Fibroblast of lung (primary cell): ENCODE measurements around the gene CDNF. TPM values are rescaled to one million over a fixed set of nuclear protein-coding genes. Genes with fewer than 3 reads are reported as not detected.
A peak's percentile ranks its signal among the peaks of the same experiment; 100 is the strongest.

ENCODE experiments used
- DNase-seq, 2 donors: peaks; one replicate each; pipeline versions ENCODE4 v3.0.0 to v3.0.0-alpha.2; 2010; ENCODE audit warnings: low read depth in 2 of 2
- H2AFZ ChIP-seq: 2 replicates; pipeline ENCODE4 v1.5.1; 2012; ENCODE audit warnings: low read length, control low read depth, inconsistent platforms
- H3K27ac ChIP-seq: 2 replicates; pipeline ENCODE4 v1.5.1; 2011; ENCODE audit warnings: low read length, control low read depth; ENCODE audit not compliant: insufficient read depth
- H3K27me3 ChIP-seq: 2 replicates; pipeline ENCODE4 v1.5.1; 2011; ENCODE audit warnings: mild to moderate bottlenecking, low read length; ENCODE audit not compliant: control insufficient read depth, insufficient read depth
- H3K36me3 ChIP-seq: 2 replicates; pipeline ENCODE4 v1.5.1; 2011; ENCODE audit warnings: low read length; ENCODE audit not compliant: control insufficient read depth, insufficient read depth
- H3K4me1 ChIP-seq: 2 replicates; pipeline ENCODE4 v1.5.1; 2011; ENCODE audit warnings: low read length; ENCODE audit not compliant: control insufficient read depth, insufficient read depth; ENCODE audit errors: extremely low read depth
- H3K4me2 ChIP-seq: 2 replicates; pipeline ENCODE4 v1.5.1; 2011; ENCODE audit warnings: low read length, control low read depth; ENCODE audit not compliant: insufficient read depth; ENCODE audit errors: extremely low read depth
- H3K4me3 ChIP-seq, 4 experiments: fragments of 200-600 bp in 1 of 4; sonication (generic) in 1 of 4; replicated peaks in 1 of 4; 2 replicates each; pipeline ENCODE4 v1.5.1; 2011 to 2016; ENCODE audit warnings: low read length in 4 of 4, low read depth in 3 of 4, mild to moderate bottlenecking in 3 of 4, control low read depth in 2 of 4, inconsistent platforms in 1 of 4, mixed read lengths in 1 of 4; ENCODE audit not compliant: insufficient read depth in 1 of 4; ENCODE audit errors: control extremely low read depth in 1 of 4
- H3K79me2 ChIP-seq: 2 replicates; pipeline ENCODE4 v1.5.1; 2012; ENCODE audit warnings: mild to moderate bottlenecking, low read length, inconsistent platforms; ENCODE audit not compliant: control insufficient read depth, insufficient read depth
- H3K9ac ChIP-seq: 2 replicates; pipeline ENCODE4 v1.5.1; 2011; ENCODE audit warnings: mild to moderate bottlenecking, low read length, control low read depth; ENCODE audit not compliant: insufficient read depth
- H3K9me3 ChIP-seq: 2 replicates; pipeline ENCODE4 v1.5.1; 2012; ENCODE audit warnings: low read depth, low read length; ENCODE audit not compliant: control insufficient read depth, insufficient read depth
- H4K20me1 ChIP-seq: 2 replicates; pipeline ENCODE4 v1.5.1; 2011; ENCODE audit warnings: low read length; ENCODE audit not compliant: control insufficient read depth, insufficient read depth; ENCODE audit errors: extremely low read depth
- EZH2 ChIP-seq: IDR thresholded peaks from 2 replicates; pipeline ENCODE4 v1.5.1; 2012; ENCODE audit warnings: low read length, control low read depth, mild to moderate bottlenecking; ENCODE audit errors: missing control alignments
- polyA plus RNA-seq, 2 donors: library from polyadenylated mRNA; depleted of rRNA in 1 of 2; stranded (reverse) in 1 of 2; unstranded in 1 of 2; fragments of >200 nt; gene quantifications; 2 replicates each; pipeline ENCODE4 v1.2.1, GENCODE V29; 2011 to 2012; ENCODE audit warnings: missing spikeins in 1 of 2
- total RNA-seq: library from RNA; depleted of rRNA; stranded (reverse); fragments of >200 nt; gene quantifications from 2 replicates; pipeline ENCODE4 v1.2.1, GENCODE V29; 2014
- TF ChIP-seq, protein P1 (sequence below), 2 donors: IDR thresholded peaks in 1 of 2; conservative IDR thresholded peaks in 1 of 2; 1 replicate in 1 of 2; 2 replicates in 1 of 2; pipeline ENCODE4 v1.5.1; 2011 to 2012; ENCODE audit warnings: low read length in 2 of 2, control low read depth in 1 of 2, inconsistent platforms in 1 of 2, low read depth in 1 of 2, mild to moderate bottlenecking in 1 of 2

CDNF gene
- total and polyA plus RNA-seq, 2 donors (not counting 1 experiment from before 2014, with no cell fraction given): 1.2 to 3.4 TPM

DNA sequence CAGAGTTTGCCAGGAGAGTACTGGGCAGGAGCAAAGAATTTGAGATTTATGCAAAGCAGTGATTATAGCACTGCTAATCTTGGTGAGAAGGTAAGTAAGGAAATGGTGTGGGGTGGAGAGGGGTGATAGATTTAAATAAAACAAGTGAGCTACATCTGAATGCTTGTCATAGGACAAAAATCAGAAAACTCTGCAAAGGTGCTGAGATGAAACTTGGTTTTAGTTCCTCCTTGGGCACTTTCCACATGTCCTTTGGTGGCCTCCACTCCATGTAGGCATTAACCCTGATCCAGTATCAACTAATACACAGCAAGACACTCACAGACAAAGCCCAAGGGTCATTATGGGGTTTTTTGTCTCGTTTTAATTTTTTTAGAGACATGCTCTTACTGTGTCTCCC lies 37.4 kb downstream of the CDNF start:
- H3K4me2 ChIP-seq: no peak overlapping the region
- H3K9me3 ChIP-seq: no peaks in the 10 kb centered on the region
- H3K36me3 ChIP-seq: no peaks in the 10 kb centered on the region
- H3K4me1 ChIP-seq: no peaks in the 10 kb centered on the region
- TF ChIP-seq, protein P1, sequence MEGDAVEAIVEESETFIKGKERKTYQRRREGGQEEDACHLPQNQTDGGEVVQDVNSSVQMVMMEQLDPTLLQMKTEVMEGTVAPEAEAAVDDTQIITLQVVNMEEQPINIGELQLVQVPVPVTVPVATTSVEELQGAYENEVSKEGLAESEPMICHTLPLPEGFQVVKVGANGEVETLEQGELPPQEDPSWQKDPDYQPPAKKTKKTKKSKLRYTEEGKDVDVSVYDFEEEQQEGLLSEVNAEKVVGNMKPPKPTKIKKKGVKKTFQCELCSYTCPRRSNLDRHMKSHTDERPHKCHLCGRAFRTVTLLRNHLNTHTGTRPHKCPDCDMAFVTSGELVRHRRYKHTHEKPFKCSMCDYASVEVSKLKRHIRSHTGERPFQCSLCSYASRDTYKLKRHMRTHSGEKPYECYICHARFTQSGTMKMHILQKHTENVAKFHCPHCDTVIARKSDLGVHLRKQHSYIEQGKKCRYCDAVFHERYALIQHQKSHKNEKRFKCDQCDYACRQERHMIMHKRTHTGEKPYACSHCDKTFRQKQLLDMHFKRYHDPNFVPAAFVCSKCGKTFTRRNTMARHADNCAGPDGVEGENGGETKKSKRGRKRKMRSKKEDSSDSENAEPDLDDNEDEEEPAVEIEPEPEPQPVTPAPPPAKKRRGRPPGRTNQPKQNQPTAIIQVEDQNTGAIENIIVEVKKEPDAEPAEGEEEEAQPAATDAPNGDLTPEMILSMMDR (conservative IDR thresholded peaks at IDR 0.05 in 1 of 2, IDR thresholded peaks at IDR 0.05 in 1 of 2; ENCODE audit: low read depth in 1 of 2, low read length in 2 of 2): no peak
- no peak for TF ChIP-seq EZH2
- H3K4me3 ChIP-seq: no peak overlapping the region
- no peaks in the 10 kb centered on the region for H3K79me2 ChIP-seq
- DNase-seq: no peak
- no peak overlapping the region for H3K27ac ChIP-seq
- no peak overlapping the region for H3K9ac ChIP-seq
- H2AFZ ChIP-seq: no peak overlapping the region
- peaks cover 13% of the 10 kb centered on the region for H3K27me3 ChIP-seq
- no peaks in the 10 kb centered on the region for H4K20me1 ChIP-seq

DNA sequence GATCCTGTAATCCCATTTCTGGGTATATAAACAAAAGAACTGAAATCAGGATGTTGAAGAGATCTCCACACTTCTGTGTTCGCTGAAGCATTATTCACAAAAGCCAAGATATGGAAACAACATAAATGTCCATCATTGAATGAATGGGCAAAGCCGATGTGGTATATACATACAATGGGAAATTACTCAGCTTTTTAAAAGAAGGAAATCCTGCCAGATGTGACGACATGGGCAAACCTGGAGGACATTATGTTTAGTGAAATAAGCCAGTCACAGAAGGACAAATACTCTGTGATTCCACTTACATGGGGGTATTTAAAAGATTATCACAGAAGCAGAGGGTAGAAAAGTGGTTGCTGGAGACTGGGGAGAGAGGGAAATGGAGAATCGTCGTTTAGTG lies 39.2 kb downstream of the CDNF start:
- TF ChIP-seq, protein P1 (conservative IDR thresholded peaks at IDR 0.05 in 1 of 2, IDR thresholded peaks at IDR 0.05 in 1 of 2; ENCODE audit: low read depth in 1 of 2, low read length in 2 of 2): no peak
- no peak for TF ChIP-seq EZH2
- no peaks in the 10 kb centered on the region for H3K79me2 ChIP-seq
- no peak overlapping the region for H3K27ac ChIP-seq
- H3K9me3 ChIP-seq: no peaks in the 10 kb centered on the region
- no peak overlapping the region for H3K4me3 ChIP-seq
- H3K4me2 ChIP-seq: no peak overlapping the region
- H3K36me3 ChIP-seq: no peaks in the 10 kb centered on the region
- no peak overlapping the region for H3K9ac ChIP-seq
- peaks cover 13% of the 10 kb centered on the region for H3K27me3 ChIP-seq
- no peak overlapping the region for H2AFZ ChIP-seq
- DNase-seq: no peak
- no peaks in the 10 kb centered on the region for H3K4me1 ChIP-seq
- no peaks in the 10 kb centered on the region for H4K20me1 ChIP-seq

DNA sequence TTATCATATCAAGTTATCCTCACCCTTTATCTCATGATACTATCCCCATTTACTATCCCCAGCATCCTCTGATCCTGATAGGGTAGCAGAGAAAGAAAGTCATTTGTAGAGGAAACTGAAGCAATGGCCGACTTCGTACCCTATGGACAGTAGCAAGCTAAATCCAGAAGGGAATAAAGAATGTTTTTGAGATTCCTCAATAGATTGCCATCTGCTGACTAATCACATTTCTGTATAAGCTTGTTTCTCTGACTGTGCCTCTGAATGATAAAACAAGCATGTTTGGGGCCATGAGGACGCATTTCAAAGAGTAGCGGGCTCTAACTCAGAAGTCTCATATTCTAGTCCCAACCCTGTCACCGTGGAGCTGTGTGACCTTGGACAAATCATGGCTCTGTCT lies 49.9 kb downstream of the CDNF start:
- H3K27me3 ChIP-seq: no peaks in the 10 kb centered on the region
- H3K4me2 ChIP-seq: no peak overlapping the region
- H3K27ac ChIP-seq: no peak overlapping the region
- DNase-seq: peak in 1 of 2 donors; percentile 3
- no peaks in the 10 kb centered on the region for H3K79me2 ChIP-seq
- no peaks in the 10 kb centered on the region for H4K20me1 ChIP-seq
- H3K9ac ChIP-seq: no peak overlapping the region
- H3K4me3 ChIP-seq: no peak overlapping the region
- no peaks in the 10 kb centered on the region for H3K36me3 ChIP-seq
- H2AFZ ChIP-seq: no peak overlapping the region
- no peaks in the 10 kb centered on the region for H3K9me3 ChIP-seq
- H3K4me1 ChIP-seq: no peaks in the 10 kb centered on the region
- TF ChIP-seq, protein P1 (conservative IDR thresholded peaks at IDR 0.05 in 1 of 2, IDR thresholded peaks at IDR 0.05 in 1 of 2; ENCODE audit: low read depth in 1 of 2, low read length in 2 of 2): no peak
- no peak for TF ChIP-seq EZH2
